OCI-LY1 (cell line): ENCODE measurements around the gene MSH3.

Experiments used
- CTCF ChIP-seq: fragments of 200-600 bp; sonication (generic), shearing (Covaris generic); IDR thresholded peaks from 2 replicates; pipeline ENCODE4 v1.5.1; 2017; ENCODE audit warnings: mild to moderate bottlenecking, antibody characterized with exemption, low read length, moderate library complexity, mixed read lengths
- EZH2 ChIP-seq: fragments of 200-600 bp; sonication (generic), shearing (Covaris generic); IDR thresholded peaks from 2 replicates; pipeline ENCODE4 v1.8.0; 2017; ENCODE audit warnings: borderline replicate concordance, mixed run types, mild to moderate bottlenecking, antibody characterized with exemption, low read length, moderate library complexity, mixed read lengths

- TF ChIP-seq CTCF (no peak), EZH2 (no peak)
These were observed 56.8 kb downstream of the MSH3 start for GRCh38 chr5:80711216-80711615.
